Panc1 (cell line): ENCODE results near the gene ADIPOR1.

Experiments used
- CTCF ChIP-seq: fragments of 450-650 bp; IDR thresholded peaks from 2 replicates; pipeline ENCODE4 v1.5.1; 2017; ENCODE audit warnings: mild to moderate bottlenecking
- POLR2AphosphoS5 ChIP-seq: IDR thresholded peaks from 2 replicates; pipeline ENCODE4 v1.6.1; 2012; ENCODE audit warnings: mild to moderate bottlenecking, low read depth, low read length, moderate library complexity
- REST ChIP-seq, 2 experiments: IDR thresholded peaks; 2 replicates each; pipeline ENCODE4 v1.6.1; 2011 to 2012; ENCODE audit warnings: low read depth in 2 of 2, control low read depth in 1 of 2, low read length in 1 of 2, mild to moderate bottlenecking in 1 of 2, moderate library complexity in 1 of 2; ENCODE audit not compliant: insufficient read depth in 1 of 2
- SIN3A ChIP-seq: IDR thresholded peaks from 2 replicates; pipeline ENCODE4 v1.6.1; 2012; ENCODE audit warnings: low read depth, mild to moderate bottlenecking, low read length, moderate library complexity, borderline replicate concordance; ENCODE audit not compliant: insufficient read depth
- TCF7L2 ChIP-seq: IDR thresholded peaks from 2 replicates; pipeline ENCODE4 v1.6.1; 2011; ENCODE audit warnings: mild to moderate bottlenecking, low read depth, low read length, inconsistent platforms

GRCh38 chr1:202965422-202965821 lies 7.3 kb upstream of the ADIPOR1 start:
- no peak for TF ChIP-seq CTCF
- no peak for TF ChIP-seq SIN3A
- TF ChIP-seq REST (IDR thresholded peaks at IDR 0.05; ENCODE audit: insufficient read depth in 1 of 2, low read depth in 2 of 2, low read length in 1 of 2) = no peak
- no peak for TF ChIP-seq POLR2AphosphoS5
- no peak for TF ChIP-seq TCF7L2
